Subcutaneous abdominal adipose tissue (tissue), 5 donors: ENCODE results near the gene SLC9A8.
"Not testable (repeated sequence)": the region's sequence is repeated elsewhere in the genome, so short reads cannot be mapped to it uniquely, and the experiment has no call there.

Experiments
- H3K27ac ChIP-seq: one replicate; pipeline ENCODE4 v1.7.0; 2013; ENCODE audit warnings: low read depth, mild to moderate bottlenecking, inconsistent platforms, low read length, moderate library complexity
- H3K27me3 ChIP-seq, 5 donors: one replicate each; pipeline ENCODE4 v1.7.0; 2013; ENCODE audit warnings: low read length in 5 of 5, inconsistent platforms in 1 of 5; ENCODE audit not compliant: control insufficient read depth in 5 of 5, insufficient read depth in 4 of 5
- H3K36me3 ChIP-seq, 5 donors: one replicate each; pipeline ENCODE4 v1.7.0; 2013; ENCODE audit warnings: low read length in 5 of 5; ENCODE audit not compliant: control insufficient read depth in 5 of 5, insufficient read depth in 5 of 5
- H3K4me1 ChIP-seq, 5 donors: one replicate each; pipeline ENCODE4 v1.7.0; 2013; ENCODE audit warnings: low read length in 5 of 5, mild to moderate bottlenecking in 3 of 5, moderate library complexity in 1 of 5; ENCODE audit not compliant: control insufficient read depth in 5 of 5, insufficient read depth in 5 of 5
- H3K4me3 ChIP-seq, 5 donors: one replicate each; pipeline ENCODE4 v1.7.0; 2013; ENCODE audit warnings: low read length in 5 of 5, low read depth in 1 of 5
- H3K9ac ChIP-seq, 5 donors: one replicate each; pipeline ENCODE4 v1.7.0; 2013; ENCODE audit warnings: low read length in 5 of 5, mild to moderate bottlenecking in 4 of 5, moderate library complexity in 3 of 5
- H3K9me3 ChIP-seq, 5 donors: one replicate each; pipeline ENCODE4 v1.7.0; 2013; ENCODE audit warnings: low read length in 5 of 5; ENCODE audit not compliant: control insufficient read depth in 5 of 5
- donor health status: healthy.
- donor health status: healthy.
- donor health status: healthy.
- donor health status: healthy.
- donor health status: healthy.

SLC9A8 gene

GRCh38 chr20:49812507-49813304, at the start of gene SLC9A8:
Gene SLC9A8 (plus strand): TSS chr20:49812828. CDS start chr20:49812923, 95 bp downstream.
- peaks cover 2 to 14% (median 12%) of the 10 kb centered on the region in 5 donors for H3K36me3 ChIP-seq
- H3K4me1 ChIP-seq, result peaks cover 5 to 24% (median 22%) of the 10 kb centered on the region in 5 donors
- no peaks in the 10 kb centered on the region for H3K27me3 ChIP-seq
- no peaks in the 10 kb centered on the region for H3K9me3 ChIP-seq
- H3K9ac ChIP-seq, result peak within 1 kb of the TSS; percentile 84 to 95 (median 94)
- H3K27ac ChIP-seq, result peak within 1 kb of the TSS; percentile 95
- H3K4me3 ChIP-seq, result peak within 1 kb of the TSS; percentile 85 to 96 (median 87)

DNA sequence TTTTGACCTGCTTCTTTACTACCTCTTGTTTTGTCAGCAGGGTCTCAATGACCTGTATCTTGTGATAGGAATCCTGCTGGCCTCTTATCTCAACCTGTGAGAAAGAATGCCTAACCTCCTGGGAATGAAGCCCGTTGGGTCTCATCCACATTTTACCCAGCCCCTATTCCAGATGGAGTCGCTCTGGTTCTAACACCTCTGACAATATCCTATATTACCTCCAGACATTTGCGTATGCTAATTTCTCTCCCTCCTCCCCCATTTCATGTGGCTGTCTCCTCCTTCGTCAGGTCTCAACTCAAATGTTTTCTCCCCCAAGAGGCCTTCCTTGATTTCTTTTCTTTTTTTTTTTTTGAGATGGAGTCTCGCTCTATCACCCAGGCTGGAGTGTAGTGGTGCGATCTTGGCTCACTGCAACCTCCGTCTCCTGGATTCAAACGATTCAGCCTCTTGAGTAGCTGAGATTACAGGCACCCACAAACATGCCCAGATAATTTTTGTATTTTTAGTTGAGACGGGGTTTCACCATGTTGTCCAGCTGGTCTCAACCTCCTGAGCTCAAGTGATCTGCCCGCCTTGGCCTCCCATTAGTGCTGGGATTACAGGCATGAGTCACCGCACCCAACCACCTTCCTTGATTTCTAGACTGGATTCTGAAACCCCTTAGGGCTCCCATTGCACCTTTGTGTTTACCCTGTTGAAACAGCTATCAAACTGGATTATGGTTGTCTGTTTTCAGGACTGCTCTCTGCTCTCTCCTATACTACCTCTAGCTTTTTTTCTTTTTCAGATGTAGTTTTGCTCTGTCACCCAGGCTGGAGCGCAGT, 49.5 kb upstream of the SLC9A8 start:
- Histone ChIP-seq H3K4me1 (peaks cover 7 to 50% (median 36%) of the 10 kb centered on the region in 5 donors), H3K27me3 (no peaks in the 10 kb centered on the region), H3K27ac (peak overlapping the region; percentile 72), H3K9ac (peak overlapping the region in 2 of 5 donors; percentile 45 to 48), H3K4me3 (no peak overlapping the region), H3K9me3 (no peaks in the 10 kb centered on the region), H3K36me3 (no peaks in the 10 kb centered on the region)

DNA sequence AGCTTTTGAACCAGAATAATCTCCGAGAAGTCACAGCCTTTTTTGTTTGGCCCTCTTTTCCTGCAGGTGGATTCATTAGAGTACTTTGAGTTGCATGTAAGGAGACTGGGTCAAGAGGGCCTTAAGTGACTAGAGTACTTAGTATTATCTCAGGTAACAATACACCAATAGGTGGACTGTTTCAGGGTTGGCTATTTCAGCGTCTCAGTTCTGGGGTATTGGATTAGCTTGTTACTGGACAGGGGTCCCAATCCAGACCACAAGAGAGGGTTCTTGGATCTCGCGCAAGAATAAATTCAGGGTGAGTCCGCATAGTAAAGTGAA, 47.3 kb upstream of the SLC9A8 start:
- Histone ChIP-seq H3K27ac (peak overlapping the region; percentile 72), H3K9me3 (no peaks in the 10 kb centered on the region), H3K27me3 (no peaks in the 10 kb centered on the region), H3K36me3 (no peaks in the 10 kb centered on the region), H3K4me1 (peaks cover 10 to 56% (median 38%) of the 10 kb centered on the region in 5 donors), H3K9ac (no peak overlapping the region), H3K4me3 (no peak overlapping the region)

- peak overlapping the region; percentile 72 for H3K27ac ChIP-seq
- H3K36me3 ChIP-seq, result no peaks in the 10 kb centered on the region
- H3K27me3 ChIP-seq, result no peaks in the 10 kb centered on the region
- H3K9me3 ChIP-seq, result no peaks in the 10 kb centered on the region
- no peak overlapping the region for H3K9ac ChIP-seq
- no peak overlapping the region for H3K4me3 ChIP-seq
- peaks cover 11 to 62% (median 42%) of the 10 kb centered on the region in 5 donors for H3K4me1 ChIP-seq
Observed at GRCh38 chr20:49765846-49766541, 46.6 kb upstream of the SLC9A8 start.

DNA sequence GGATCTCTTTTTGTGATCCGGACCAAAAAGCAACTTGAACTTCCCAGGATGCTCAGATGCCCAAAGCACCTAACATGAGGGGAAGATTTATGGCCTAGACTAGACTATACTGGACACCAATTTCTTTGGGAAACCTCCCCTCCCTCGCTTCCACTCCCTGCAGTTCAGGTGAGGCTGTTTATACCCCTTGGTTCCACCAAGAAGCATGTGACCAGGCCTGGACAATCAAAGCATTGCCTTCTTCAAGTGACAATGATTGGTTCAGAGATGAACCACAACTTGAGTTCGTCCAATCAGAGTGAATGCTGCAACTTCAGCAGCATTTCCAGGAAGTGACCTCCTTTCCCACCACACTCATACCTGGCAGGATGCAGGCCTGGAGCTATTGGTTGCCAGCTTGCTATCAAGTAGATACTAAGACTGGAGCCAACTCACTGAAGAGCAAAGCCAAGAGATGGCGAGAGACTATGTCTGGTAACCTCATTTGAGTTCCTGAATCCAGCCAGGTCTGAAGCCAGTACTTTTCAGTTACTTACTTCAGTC, 45.6 kb upstream of the SLC9A8 start:
- no peaks in the 10 kb centered on the region for H3K27me3 ChIP-seq
- H3K27ac ChIP-seq, result peak overlapping the region; percentile 81
- H3K9me3 ChIP-seq, result no peaks in the 10 kb centered on the region
- no peaks in the 10 kb centered on the region for H3K36me3 ChIP-seq
- H3K4me1 ChIP-seq, result peaks cover 11 to 66% (median 52%) of the 10 kb centered on the region in 5 donors
- H3K4me3 ChIP-seq, result no peak overlapping the region
- H3K9ac ChIP-seq, result no peak overlapping the region

- no peak overlapping the region for H3K4me3 ChIP-seq
- H3K4me1 ChIP-seq, result peaks cover 15 to 66% (median 56%) of the 10 kb centered on the region in 5 donors
- H3K9ac ChIP-seq, result peak overlapping the region; percentile 29 to 83 (median 32)
Observed at GRCh38 chr20:49768204-49769047, 44.2 kb upstream of the SLC9A8 start.

DNA sequence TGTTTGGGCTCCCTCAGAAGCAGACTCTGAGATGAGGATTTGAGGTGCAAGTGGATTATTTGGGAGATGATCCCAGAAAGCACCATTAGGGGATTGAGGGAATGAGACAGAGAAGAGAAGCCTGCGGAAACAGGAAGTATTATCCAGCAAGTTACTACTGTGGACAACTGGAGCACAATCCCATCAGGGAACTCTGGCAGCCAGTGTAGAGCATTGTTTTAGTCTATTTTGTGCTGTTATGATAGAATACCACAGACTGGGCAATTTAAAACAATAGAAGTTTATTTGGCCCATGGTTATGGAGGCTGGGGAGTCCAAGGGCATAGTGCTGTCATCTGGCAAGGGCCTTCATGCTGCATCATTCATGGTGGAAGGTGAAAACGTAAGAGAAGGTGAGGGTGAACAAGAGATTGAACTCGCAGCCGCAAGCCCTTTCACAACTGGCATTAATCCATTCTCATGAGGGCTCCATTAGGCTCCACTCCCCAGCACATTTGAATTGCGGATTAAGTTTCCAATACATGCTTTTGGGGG, 43.5 kb upstream of the SLC9A8 start:
- Histone ChIP-seq H3K4me3 (no peak overlapping the region), H3K27ac (peak overlapping the region; percentile 81), H3K27me3 (no peaks in the 10 kb centered on the region), H3K36me3 (no peaks in the 10 kb centered on the region), H3K9me3 (no peaks in the 10 kb centered on the region), H3K9ac (peak overlapping the region in 4 of 5 donors; percentile 31 to 83 (median 36)), H3K4me1 (peaks cover 15 to 61% (median 52%) of the 10 kb centered on the region in 5 donors)

More at GRCh38 chr20:49768204-49769047, 44.2 kb upstream of the SLC9A8 start:
- no peaks in the 10 kb centered on the region for H3K9me3 ChIP-seq
- H3K27ac ChIP-seq, result peak overlapping the region; percentile 81
- H3K27me3 ChIP-seq, result no peaks in the 10 kb centered on the region
- no peaks in the 10 kb centered on the region for H3K36me3 ChIP-seq

DNA sequence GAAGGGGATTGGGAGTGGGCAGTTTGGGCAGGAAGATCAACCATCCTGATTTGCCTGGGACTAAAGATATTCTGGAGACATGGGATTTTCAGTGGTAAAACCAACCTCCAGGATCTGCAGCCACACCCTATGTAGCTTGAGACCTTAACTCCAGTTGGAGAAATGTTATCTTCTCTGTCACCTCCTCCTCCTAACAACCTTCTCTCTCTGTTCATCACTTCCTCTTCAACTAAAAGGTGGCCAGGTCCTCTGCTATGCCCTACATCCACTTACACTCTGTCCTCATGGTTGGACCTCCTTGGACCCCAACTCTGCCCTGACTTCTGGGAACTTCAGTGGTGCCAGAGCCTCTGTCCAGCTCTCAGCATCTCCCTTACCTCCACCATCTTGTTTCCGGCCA, 42.0 kb upstream of the SLC9A8 start:
- no peaks in the 10 kb centered on the region for H3K36me3 ChIP-seq
- no peak overlapping the region for H3K9ac ChIP-seq
- no peaks in the 10 kb centered on the region for H3K27me3 ChIP-seq
- H3K4me3 ChIP-seq, result no peak overlapping the region
- no peaks in the 10 kb centered on the region for H3K9me3 ChIP-seq
- peak overlapping the region; percentile 50 for H3K27ac ChIP-seq
- H3K4me1 ChIP-seq, result peaks cover 15 to 58% (median 50%) of the 10 kb centered on the region in 5 donors

DNA sequence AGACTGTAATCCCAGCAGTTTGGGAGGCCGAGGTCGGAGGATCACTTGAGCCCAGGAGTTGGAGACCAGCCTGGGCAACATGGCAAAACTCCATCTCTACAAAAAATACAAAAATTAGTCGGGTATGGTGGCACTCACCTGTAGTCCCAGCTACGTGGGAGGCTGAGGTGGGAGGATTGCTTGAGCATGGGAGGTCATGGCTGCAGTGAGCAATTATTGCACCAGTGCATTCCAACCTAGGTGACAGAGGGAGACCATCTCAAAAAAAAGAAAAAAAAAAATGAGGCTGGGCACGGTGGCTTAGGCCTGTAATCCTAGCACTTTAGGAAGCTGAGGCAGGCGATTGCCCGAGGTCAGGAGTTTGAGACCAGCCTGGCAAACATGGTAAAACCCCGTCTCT, 38.4 kb upstream of the SLC9A8 start:
- H3K36me3 ChIP-seq, H3K9ac ChIP-seq, H3K9me3 ChIP-seq, H3K27me3 ChIP-seq, H3K4me3 ChIP-seq: not testable (repeated sequence)
- Histone ChIP-seq H3K4me1 (peaks cover 6 to 41% (median 36%) of the 10 kb centered on the region in 5 donors), H3K27ac (peak overlapping the region; percentile 84)
